Uterus (tissue), 4 donors: ENCODE data around the gene PRRX1. TPM values are rescaled to one million over a fixed set of nuclear protein-coding genes. Genes with fewer than 3 reads are reported as not detected.

Source experiments
- DNase-seq, 2 donors: peaks; one replicate each; pipeline ENCODE4 v3.0.0-alpha.2; 2019 to 2020
- H3K27ac ChIP-seq, 2 donors: fragments of 200-600 bp; sonication (generic); 1 replicate in 1 of 2; 2 replicates in 1 of 2; pipeline ENCODE4 v1.5.1; 2016 to 2018
- H3K27me3 ChIP-seq, 2 donors: fragments of 200-600 bp; sonication (generic); one replicate each; pipeline ENCODE4 v1.5.1; 2018 to 2019; ENCODE audit warnings: control low read depth in 1 of 2
- H3K36me3 ChIP-seq, 2 donors: fragments of 200-600 bp; sonication (generic); one replicate each; pipeline ENCODE4 v1.5.1; 2019; ENCODE audit warnings: control low read depth in 1 of 2
- H3K4me1 ChIP-seq, 2 donors: fragments of 200-600 bp; sonication (generic); one replicate each; pipeline ENCODE4 v1.5.1; 2018 to 2019; ENCODE audit warnings: control low read depth in 1 of 2
- H3K4me3 ChIP-seq, 2 donors: fragments of 200-600 bp; sonication (generic); 1 replicate in 1 of 2; 2 replicates in 1 of 2; pipeline ENCODE4 v1.5.1; 2018 to 2019; ENCODE audit warnings: mild to moderate bottlenecking in 1 of 2
- H3K9me3 ChIP-seq, 2 donors: fragments of 200-600 bp; sonication (generic); one replicate each; pipeline ENCODE4 v1.5.1; 2019; ENCODE audit warnings: control low read depth in 1 of 2
- POLR2A ChIP-seq, 2 donors: fragments of 450-650 bp; IDR thresholded peaks; one replicate each; pipeline ENCODE4 v1.6.1; 2016; ENCODE audit warnings: antibody characterized with exemption in 2 of 2, mild to moderate bottlenecking in 1 of 2, moderate library complexity in 1 of 2
- intact Hi-C: fragments of 100-400 bp; cut with DNase I; formaldehyde crosslinking; loops from one replicate; pipeline ENCODE4 v1.15.1; 2023; ENCODE audit warnings: low total_unique reads
- total RNA-seq, 4 donors: library from RNA; depleted of rRNA in 3 of 4; stranded (reverse); fragments of >200 nt in 3 of 4; gene quantifications; one replicate each; pipeline versions ENCODE4 v1.1.0 to v1.2.4, GENCODE V29; 2014 to 2023
- TF ChIP-seq, protein P1 (sequence below), 4 experiments: fragments of 200-600 bp in 2 of 4; fragments of 450-650 bp in 2 of 4; sonication (generic) in 2 of 4; IDR thresholded peaks; one replicate each; pipeline ENCODE4 v1.5.1; 2016 to 2019; ENCODE audit warnings: antibody characterized with exemption in 4 of 4, mild to moderate bottlenecking in 2 of 4, moderate library complexity in 1 of 4
- donor health status: DM: yes; HTN: yes; CAD: no.

Gene PRRX1
- total RNA-seq, 4 donors from 2014 or later: 36.4 to 179 (median 121) TPM

DNA sequence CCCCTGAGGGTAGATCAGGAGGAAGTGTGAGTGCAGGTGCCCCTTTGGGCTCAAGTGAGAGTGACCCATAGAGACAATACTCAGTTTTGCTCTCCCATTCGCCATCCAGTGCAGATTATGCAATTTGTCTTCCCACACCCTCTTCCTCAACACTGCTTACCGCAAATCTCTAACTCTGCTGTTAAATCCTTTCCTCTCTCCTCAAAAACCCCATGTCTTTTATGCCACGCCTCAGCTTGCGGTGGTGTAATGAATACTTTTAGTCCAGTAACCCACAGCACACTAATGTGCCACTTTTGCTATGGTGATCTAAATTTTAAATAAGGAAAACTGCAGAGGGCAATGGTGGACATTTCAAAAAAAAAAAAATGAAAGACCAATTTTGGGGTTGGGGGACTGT lies 57.7 kb downstream of the PRRX1 start:
- intact Hi-C loops: no loop called here
- TF ChIP-seq, protein P1, sequence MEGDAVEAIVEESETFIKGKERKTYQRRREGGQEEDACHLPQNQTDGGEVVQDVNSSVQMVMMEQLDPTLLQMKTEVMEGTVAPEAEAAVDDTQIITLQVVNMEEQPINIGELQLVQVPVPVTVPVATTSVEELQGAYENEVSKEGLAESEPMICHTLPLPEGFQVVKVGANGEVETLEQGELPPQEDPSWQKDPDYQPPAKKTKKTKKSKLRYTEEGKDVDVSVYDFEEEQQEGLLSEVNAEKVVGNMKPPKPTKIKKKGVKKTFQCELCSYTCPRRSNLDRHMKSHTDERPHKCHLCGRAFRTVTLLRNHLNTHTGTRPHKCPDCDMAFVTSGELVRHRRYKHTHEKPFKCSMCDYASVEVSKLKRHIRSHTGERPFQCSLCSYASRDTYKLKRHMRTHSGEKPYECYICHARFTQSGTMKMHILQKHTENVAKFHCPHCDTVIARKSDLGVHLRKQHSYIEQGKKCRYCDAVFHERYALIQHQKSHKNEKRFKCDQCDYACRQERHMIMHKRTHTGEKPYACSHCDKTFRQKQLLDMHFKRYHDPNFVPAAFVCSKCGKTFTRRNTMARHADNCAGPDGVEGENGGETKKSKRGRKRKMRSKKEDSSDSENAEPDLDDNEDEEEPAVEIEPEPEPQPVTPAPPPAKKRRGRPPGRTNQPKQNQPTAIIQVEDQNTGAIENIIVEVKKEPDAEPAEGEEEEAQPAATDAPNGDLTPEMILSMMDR (IDR thresholded peaks at IDR 0.05): no peak
- TF ChIP-seq POLR2A (IDR thresholded peaks at IDR 0.05): no peak
- Histone ChIP-seq H3K27ac (no peak overlapping the region), H3K4me1 (peaks cover 0 to 4% of the 10 kb centered on the region in 2 donors), H3K36me3 (no peaks in the 10 kb centered on the region), H3K4me3 (no peak overlapping the region), H3K27me3 (no peaks in the 10 kb centered on the region), H3K9me3 (no peaks in the 10 kb centered on the region)
- DNase-seq: no peak

GRCh38 chr1:170723518-170723917 lies 59.6 kb downstream of the PRRX1 start:
- intact Hi-C loops: no loop called here

GRCh38 chr1:170725326-170725725 lies 61.4 kb downstream of the PRRX1 start:
- Histone ChIP-seq H3K9me3 (no peaks in the 10 kb centered on the region), H3K4me1 (no peaks in the 10 kb centered on the region), H3K4me3 (no peak overlapping the region), H3K27ac (no peak overlapping the region), H3K36me3 (no peaks in the 10 kb centered on the region), H3K27me3 (no peaks in the 10 kb centered on the region)
- no peak for TF ChIP-seq POLR2A (IDR thresholded peaks at IDR 0.05)
- TF ChIP-seq, protein P1 (IDR thresholded peaks at IDR 0.05): no peak
- no peak for DNase-seq
- intact Hi-C loops: no loop called here

More at GRCh38 chr1:170723518-170723917, 59.6 kb downstream of the PRRX1 start:
- Histone ChIP-seq H3K27ac (no peak overlapping the region), H3K9me3 (no peaks in the 10 kb centered on the region), H3K4me1 (no peaks in the 10 kb centered on the region), H3K27me3 (no peaks in the 10 kb centered on the region), H3K36me3 (no peaks in the 10 kb centered on the region), H3K4me3 (no peak overlapping the region)
- TF ChIP-seq POLR2A (IDR thresholded peaks at IDR 0.05): no peak
- TF ChIP-seq, protein P1 (IDR thresholded peaks at IDR 0.05): no peak
- no peak for DNase-seq

GRCh38 chr1:170727963-170728362 lies 64.0 kb downstream of the PRRX1 start:
- Histone ChIP-seq H3K36me3 (no peaks in the 10 kb centered on the region), H3K4me3 (no peak overlapping the region), H3K27me3 (no peaks in the 10 kb centered on the region), H3K4me1 (no peaks in the 10 kb centered on the region), H3K27ac (no peak overlapping the region), H3K9me3 (no peaks in the 10 kb centered on the region)
- TF ChIP-seq, protein P1 (IDR thresholded peaks at IDR 0.05): no peak
- no peak for TF ChIP-seq POLR2A (IDR thresholded peaks at IDR 0.05)
- DNase-seq: no peak
- intact Hi-C loops: no loop called here

- no peak for TF ChIP-seq POLR2A (IDR thresholded peaks at IDR 0.05)
- TF ChIP-seq, protein P1 (IDR thresholded peaks at IDR 0.05): no peak
- Histone ChIP-seq H3K27me3 (no peaks in the 10 kb centered on the region), H3K27ac (peak overlapping the region; percentile 19 to 53), H3K4me1 (no peaks in the 10 kb centered on the region), H3K4me3 (no peak overlapping the region), H3K36me3 (no peaks in the 10 kb centered on the region), H3K9me3 (no peaks in the 10 kb centered on the region)
- no peak for DNase-seq
- intact Hi-C loops: no loop called here
These were observed 65.5 kb downstream of the PRRX1 start for GRCh38 chr1:170729225-170730002.
